Measurements from ENCODE around the gene ZSWIM8.
A peak's percentile ranks its signal among the peaks of the same experiment; 100 is the strongest.

ZSWIM8 gene

DNA sequence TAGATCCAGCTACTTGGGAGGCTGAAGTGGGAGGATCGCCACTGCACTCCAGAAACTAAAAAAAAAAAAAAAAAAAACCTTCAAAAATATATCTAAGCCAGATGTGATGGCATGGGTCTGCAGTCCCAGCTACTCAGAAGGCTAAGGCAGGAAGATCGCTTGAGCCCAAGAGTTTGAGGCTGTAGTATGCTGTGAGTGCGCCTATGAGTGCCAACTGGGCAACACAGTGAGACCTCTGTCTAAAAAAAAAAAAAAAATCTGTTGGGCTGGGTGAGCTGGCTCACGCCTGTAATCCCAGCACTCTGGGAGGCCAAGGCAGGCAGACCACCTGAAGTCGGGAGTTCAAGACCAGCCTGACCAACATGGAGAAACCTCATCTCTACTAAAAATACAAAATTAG lies 6.4 kb upstream of the ZSWIM8 start:
- Mint-ChIP-seq H3K4me1 (peaks cover 52% of the 10 kb centered on the region), H3K36me3 (ENCODE audit: low read depth) (peaks cover 33% of the 10 kb centered on the region), H3K27me3 (ENCODE audit: low read depth) (no peaks in the 10 kb centered on the region), H3K9me3 (no peaks in the 10 kb centered on the region), H3K4me3 (peak overlapping the region in 2 of 3 experiments; percentile 11 to 14), H3K27ac (no peak overlapping the region)
- no peak for TF ChIP-seq CTCF (IDR thresholded peaks at IDR 0.05; ENCODE audit: unreplicated experiment in 3 of 3)

- Mint-ChIP-seq H3K27me3 (ENCODE audit: low read depth) (no peaks in the 10 kb centered on the region), H3K9me3 (no peaks in the 10 kb centered on the region), H3K4me1 (peaks cover 45% of the 10 kb centered on the region), H3K27ac (peak overlapping the region in 2 of 3 experiments; percentile 19 to 90), H3K4me3 (peak overlapping the region; percentile 79 to 100 (median 97)), H3K36me3 (ENCODE audit: low read depth) (peaks cover 26% of the 10 kb centered on the region)
- no peak for TF ChIP-seq CTCF (IDR thresholded peaks at IDR 0.05; ENCODE audit: unreplicated experiment in 3 of 3)
These were observed 5.7 kb upstream of the ZSWIM8 start for GRCh38 chr10:73779539-73780197.

GRCh38 chr10:73780301-73780700 lies 5.1 kb upstream of the ZSWIM8 start:
- peaks cover 45% of the 10 kb centered on the region for H3K4me1 Mint-ChIP-seq
- H3K4me3 Mint-ChIP-seq, result peak overlapping the region; percentile 97 to 100 (median 100)
- no peaks in the 10 kb centered on the region for H3K9me3 Mint-ChIP-seq
- no peaks in the 10 kb centered on the region for H3K27me3 Mint-ChIP-seq (ENCODE audit: low read depth)
- peaks cover 23% of the 10 kb centered on the region for H3K36me3 Mint-ChIP-seq (ENCODE audit: low read depth)
- no peak for TF ChIP-seq CTCF (IDR thresholded peaks at IDR 0.05; ENCODE audit: unreplicated experiment in 3 of 3)
- peak overlapping the region; percentile 90 to 98 (median 92) for H3K27ac Mint-ChIP-seq

- H3K27me3 Mint-ChIP-seq (ENCODE audit: low read depth), result no peaks in the 10 kb centered on the region
- H3K27ac Mint-ChIP-seq, result peak overlapping the region; percentile 90 to 98 (median 92)
- peaks cover 17% of the 10 kb centered on the region for H3K36me3 Mint-ChIP-seq (ENCODE audit: low read depth)
- no peaks in the 10 kb centered on the region for H3K9me3 Mint-ChIP-seq
- peak overlapping the region; percentile 97 to 100 (median 100) for H3K4me3 Mint-ChIP-seq
- TF ChIP-seq CTCF (IDR thresholded peaks at IDR 0.05; ENCODE audit: unreplicated experiment in 3 of 3), result no peak
- peaks cover 42% of the 10 kb centered on the region for H3K4me1 Mint-ChIP-seq
These were observed 4.4 kb upstream of the ZSWIM8 start for GRCh38 chr10:73780966-73781365.

- Mint-ChIP-seq H3K4me1 (peaks cover 48% of the 10 kb centered on the region), H3K27ac (peak overlapping the region; percentile 90 to 98 (median 92)), H3K9me3 (no peaks in the 10 kb centered on the region), H3K36me3 (ENCODE audit: low read depth) (peaks cover 16% of the 10 kb centered on the region), H3K4me3 (peak overlapping the region; percentile 97 to 100 (median 100)), H3K27me3 (ENCODE audit: low read depth) (no peaks in the 10 kb centered on the region)
- no peak for TF ChIP-seq CTCF (IDR thresholded peaks at IDR 0.05; ENCODE audit: unreplicated experiment in 3 of 3)
These were observed 3.9 kb upstream of the ZSWIM8 start for GRCh38 chr10:73781548-73781878.
